H1 (cell line): Measurements from ENCODE around the gene DPYSL3. TPM values are rescaled to one million over a fixed set of nuclear protein-coding genes. Genes with fewer than 3 reads are reported as not detected.

Experiments used
- RAD21 ChIP-seq, 2 experiments: IDR thresholded peaks in 1 of 2; conservative IDR thresholded peaks in 1 of 2; 2 replicates each; pipeline ENCODE4 v1.6.1; 2011; ENCODE audit warnings: low read depth in 2 of 2, low read length in 2 of 2, improper control_type of control experiment in 1 of 2, inconsistent platforms in 1 of 2, mild to moderate bottlenecking in 1 of 2, moderate library complexity in 1 of 2
- RFX5 ChIP-seq: IDR thresholded peaks from 2 replicates; pipeline ENCODE4 v1.6.1; 2011; ENCODE audit warnings: low read depth, low read length, improper control_type of control experiment, borderline replicate concordance
- SIRT6 ChIP-seq: IDR thresholded peaks from one replicate; pipeline ENCODE4 v1.7.1; 2012; ENCODE audit warnings: low read length, inconsistent platforms
- SP4 ChIP-seq: IDR thresholded peaks from 2 replicates; pipeline ENCODE4 v1.6.1; 2012; ENCODE audit warnings: low read length, inconsistent platforms
- polyA plus RNA-seq, 7 experiments: library from polyadenylated mRNA; depleted of rRNA in 3 of 7; stranded (reverse) in 5 of 7; unstranded in 2 of 7; fragments of >200 nt in 5 of 7; fragments of 200-250 nt in 2 of 7; gene quantifications; 1 replicate in 5 of 7; 2 replicates in 1 of 7; 4 replicates in 1 of 7; pipeline versions ENCODE4 v1.2.1 to v1.2.3, GENCODE V29; 2011 to 2013; ENCODE audit warnings: missing spikeins in 2 of 7, mixed read lengths in 2 of 7
- total RNA-seq: library from RNA; stranded (reverse); fragmentation: NEBNext Ultra II Directional; extraction: Animal tissue kit (Norgen Biotek cat#: 25700); gene quantifications from 2 replicates; pipeline ENCODE4 v1.2.1, GENCODE V29; 2021
- TF ChIP-seq, protein P1 (sequence below): fragments of 300-600 bp; sonication (generic); IDR thresholded peaks from 2 replicates; pipeline ENCODE4 v1.7.1; 2012; ENCODE audit warnings: low read length, moderate library complexity, mild to moderate bottlenecking, inconsistent platforms; ENCODE audit not compliant: insufficient replicate concordance
- TF ChIP-seq, protein P2 (sequence below): IDR thresholded peaks from 2 replicates; pipeline ENCODE4 v1.6.1; 2012; ENCODE audit warnings: inconsistent platforms
- TF ChIP-seq, protein P3 (sequence below): IDR thresholded peaks from 2 replicates; pipeline ENCODE4 v1.6.1; 2012; ENCODE audit warnings: inconsistent platforms
- TF ChIP-seq, protein P4 (sequence below): IDR thresholded peaks from 2 replicates; pipeline ENCODE4 v1.6.1; 2011; ENCODE audit warnings: low read depth, mild to moderate bottlenecking, low read length; ENCODE audit not compliant: insufficient read depth

Gene DPYSL3
- total and polyA plus RNA-seq, 2 of the 8 experiments (the other 6 are each of a cell fraction or from before 2014, with no cell fraction given) = 268 to 387 TPM

DNA sequence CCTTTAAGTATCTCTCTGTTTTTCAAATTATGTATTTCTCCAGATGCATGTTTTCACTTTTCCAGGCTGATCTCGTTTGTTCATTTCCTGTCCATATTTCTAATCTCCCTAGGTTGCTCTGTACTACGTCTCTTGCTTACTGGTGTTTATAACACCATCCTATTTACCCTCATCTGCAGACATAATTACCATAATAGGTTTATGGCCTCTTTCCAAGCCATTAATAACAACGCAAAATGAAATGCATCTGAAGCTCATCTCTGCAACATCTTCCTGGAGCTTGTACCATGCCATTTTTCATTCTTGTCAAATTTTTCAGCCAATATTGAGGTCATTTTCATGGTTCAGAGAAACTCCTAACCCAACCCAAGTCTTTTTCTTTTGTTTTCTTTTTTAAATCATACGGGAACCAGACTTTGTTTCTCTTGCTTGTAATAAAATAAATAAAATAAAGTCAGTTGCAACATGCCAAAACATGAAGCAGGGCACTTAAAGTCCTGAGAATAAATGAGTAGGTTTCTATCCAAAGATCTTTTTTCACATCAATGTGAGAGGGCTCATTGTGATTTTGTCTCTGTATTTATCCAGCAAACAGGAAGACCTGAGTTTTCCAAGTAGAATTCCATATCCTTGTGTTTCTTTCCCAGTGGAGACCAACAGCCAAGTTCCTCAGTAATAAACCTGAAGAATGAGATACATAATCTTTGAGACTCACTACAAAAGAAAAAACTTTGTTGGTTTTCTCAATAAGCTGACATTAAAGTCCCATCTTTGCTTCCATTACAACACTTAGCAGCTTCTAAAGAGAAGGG, 37.0 kb downstream of the DPYSL3 start (continued):
- TF ChIP-seq, protein P1, sequence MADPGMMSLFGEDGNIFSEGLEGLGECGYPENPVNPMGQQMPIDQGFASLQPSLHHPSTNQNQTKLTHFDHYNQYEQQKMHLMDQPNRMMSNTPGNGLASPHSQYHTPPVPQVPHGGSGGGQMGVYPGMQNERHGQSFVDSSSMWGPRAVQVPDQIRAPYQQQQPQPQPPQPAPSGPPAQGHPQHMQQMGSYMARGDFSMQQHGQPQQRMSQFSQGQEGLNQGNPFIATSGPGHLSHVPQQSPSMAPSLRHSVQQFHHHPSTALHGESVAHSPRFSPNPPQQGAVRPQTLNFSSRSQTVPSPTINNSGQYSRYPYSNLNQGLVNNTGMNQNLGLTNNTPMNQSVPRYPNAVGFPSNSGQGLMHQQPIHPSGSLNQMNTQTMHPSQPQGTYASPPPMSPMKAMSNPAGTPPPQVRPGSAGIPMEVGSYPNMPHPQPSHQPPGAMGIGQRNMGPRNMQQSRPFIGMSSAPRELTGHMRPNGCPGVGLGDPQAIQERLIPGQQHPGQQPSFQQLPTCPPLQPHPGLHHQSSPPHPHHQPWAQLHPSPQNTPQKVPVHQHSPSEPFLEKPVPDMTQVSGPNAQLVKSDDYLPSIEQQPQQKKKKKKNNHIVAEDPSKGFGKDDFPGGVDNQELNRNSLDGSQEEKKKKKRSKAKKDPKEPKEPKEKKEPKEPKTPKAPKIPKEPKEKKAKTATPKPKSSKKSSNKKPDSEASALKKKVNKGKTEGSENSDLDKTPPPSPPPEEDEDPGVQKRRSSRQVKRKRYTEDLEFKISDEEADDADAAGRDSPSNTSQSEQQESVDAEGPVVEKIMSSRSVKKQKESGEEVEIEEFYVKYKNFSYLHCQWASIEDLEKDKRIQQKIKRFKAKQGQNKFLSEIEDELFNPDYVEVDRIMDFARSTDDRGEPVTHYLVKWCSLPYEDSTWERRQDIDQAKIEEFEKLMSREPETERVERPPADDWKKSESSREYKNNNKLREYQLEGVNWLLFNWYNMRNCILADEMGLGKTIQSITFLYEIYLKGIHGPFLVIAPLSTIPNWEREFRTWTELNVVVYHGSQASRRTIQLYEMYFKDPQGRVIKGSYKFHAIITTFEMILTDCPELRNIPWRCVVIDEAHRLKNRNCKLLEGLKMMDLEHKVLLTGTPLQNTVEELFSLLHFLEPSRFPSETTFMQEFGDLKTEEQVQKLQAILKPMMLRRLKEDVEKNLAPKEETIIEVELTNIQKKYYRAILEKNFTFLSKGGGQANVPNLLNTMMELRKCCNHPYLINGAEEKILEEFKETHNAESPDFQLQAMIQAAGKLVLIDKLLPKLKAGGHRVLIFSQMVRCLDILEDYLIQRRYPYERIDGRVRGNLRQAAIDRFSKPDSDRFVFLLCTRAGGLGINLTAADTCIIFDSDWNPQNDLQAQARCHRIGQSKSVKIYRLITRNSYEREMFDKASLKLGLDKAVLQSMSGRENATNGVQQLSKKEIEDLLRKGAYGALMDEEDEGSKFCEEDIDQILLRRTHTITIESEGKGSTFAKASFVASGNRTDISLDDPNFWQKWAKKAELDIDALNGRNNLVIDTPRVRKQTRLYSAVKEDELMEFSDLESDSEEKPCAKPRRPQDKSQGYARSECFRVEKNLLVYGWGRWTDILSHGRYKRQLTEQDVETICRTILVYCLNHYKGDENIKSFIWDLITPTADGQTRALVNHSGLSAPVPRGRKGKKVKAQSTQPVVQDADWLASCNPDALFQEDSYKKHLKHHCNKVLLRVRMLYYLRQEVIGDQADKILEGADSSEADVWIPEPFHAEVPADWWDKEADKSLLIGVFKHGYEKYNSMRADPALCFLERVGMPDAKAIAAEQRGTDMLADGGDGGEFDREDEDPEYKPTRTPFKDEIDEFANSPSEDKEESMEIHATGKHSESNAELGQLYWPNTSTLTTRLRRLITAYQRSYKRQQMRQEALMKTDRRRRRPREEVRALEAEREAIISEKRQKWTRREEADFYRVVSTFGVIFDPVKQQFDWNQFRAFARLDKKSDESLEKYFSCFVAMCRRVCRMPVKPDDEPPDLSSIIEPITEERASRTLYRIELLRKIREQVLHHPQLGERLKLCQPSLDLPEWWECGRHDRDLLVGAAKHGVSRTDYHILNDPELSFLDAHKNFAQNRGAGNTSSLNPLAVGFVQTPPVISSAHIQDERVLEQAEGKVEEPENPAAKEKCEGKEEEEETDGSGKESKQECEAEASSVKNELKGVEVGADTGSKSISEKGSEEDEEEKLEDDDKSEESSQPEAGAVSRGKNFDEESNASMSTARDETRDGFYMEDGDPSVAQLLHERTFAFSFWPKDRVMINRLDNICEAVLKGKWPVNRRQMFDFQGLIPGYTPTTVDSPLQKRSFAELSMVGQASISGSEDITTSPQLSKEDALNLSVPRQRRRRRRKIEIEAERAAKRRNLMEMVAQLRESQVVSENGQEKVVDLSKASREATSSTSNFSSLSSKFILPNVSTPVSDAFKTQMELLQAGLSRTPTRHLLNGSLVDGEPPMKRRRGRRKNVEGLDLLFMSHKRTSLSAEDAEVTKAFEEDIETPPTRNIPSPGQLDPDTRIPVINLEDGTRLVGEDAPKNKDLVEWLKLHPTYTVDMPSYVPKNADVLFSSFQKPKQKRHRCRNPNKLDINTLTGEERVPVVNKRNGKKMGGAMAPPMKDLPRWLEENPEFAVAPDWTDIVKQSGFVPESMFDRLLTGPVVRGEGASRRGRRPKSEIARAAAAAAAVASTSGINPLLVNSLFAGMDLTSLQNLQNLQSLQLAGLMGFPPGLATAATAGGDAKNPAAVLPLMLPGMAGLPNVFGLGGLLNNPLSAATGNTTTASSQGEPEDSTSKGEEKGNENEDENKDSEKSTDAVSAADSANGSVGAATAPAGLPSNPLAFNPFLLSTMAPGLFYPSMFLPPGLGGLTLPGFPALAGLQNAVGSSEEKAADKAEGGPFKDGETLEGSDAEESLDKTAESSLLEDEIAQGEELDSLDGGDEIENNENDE = no peak
- TF ChIP-seq, protein P2, sequence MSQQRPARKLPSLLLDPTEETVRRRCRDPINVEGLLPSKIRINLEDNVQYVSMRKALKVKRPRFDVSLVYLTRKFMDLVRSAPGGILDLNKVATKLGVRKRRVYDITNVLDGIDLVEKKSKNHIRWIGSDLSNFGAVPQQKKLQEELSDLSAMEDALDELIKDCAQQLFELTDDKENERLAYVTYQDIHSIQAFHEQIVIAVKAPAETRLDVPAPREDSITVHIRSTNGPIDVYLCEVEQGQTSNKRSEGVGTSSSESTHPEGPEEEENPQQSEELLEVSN = no peak
- TF ChIP-seq SP4 (no peak), SIRT6 (no peak), RAD21 (IDR thresholded peaks at IDR 0.05 in 1 of 2, conservative IDR thresholded peaks at IDR 0.05 in 1 of 2; ENCODE audit: low read depth in 2 of 2, low read length in 2 of 2) (no peak), RFX5 (no peak)
- TF ChIP-seq, protein P3, sequence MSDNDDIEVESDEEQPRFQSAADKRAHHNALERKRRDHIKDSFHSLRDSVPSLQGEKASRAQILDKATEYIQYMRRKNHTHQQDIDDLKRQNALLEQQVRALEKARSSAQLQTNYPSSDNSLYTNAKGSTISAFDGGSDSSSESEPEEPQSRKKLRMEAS = no peak
- TF ChIP-seq, protein P4, sequence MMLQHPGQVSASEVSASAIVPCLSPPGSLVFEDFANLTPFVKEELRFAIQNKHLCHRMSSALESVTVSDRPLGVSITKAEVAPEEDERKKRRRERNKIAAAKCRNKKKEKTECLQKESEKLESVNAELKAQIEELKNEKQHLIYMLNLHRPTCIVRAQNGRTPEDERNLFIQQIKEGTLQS = no peak
